IPS-20b (cell line): ENCODE measurements around the gene PJA2.

Source experiments
- H3K27ac ChIP-seq: one replicate; pipeline ENCODE4 v1.5.1; 2013; ENCODE audit warnings: low read length
- H3K27me3 ChIP-seq: 2 replicates; pipeline ENCODE4 v1.6.1; 2013; ENCODE audit warnings: mild to moderate bottlenecking, low read length, inconsistent platforms; ENCODE audit not compliant: insufficient read depth
- H3K36me3 ChIP-seq: 2 replicates; pipeline ENCODE4 v1.6.1; 2013; ENCODE audit warnings: low read depth, mild to moderate bottlenecking, inconsistent platforms, low read length, moderate library complexity; ENCODE audit not compliant: insufficient read depth
- H3K4me1 ChIP-seq: 2 replicates; pipeline ENCODE4 v1.6.1; 2013; ENCODE audit warnings: mild to moderate bottlenecking, control low read depth, inconsistent platforms, low read length, moderate library complexity; ENCODE audit not compliant: insufficient read depth
- H3K4me3 ChIP-seq: 2 replicates; pipeline ENCODE4 v1.5.1; 2013; ENCODE audit warnings: mild to moderate bottlenecking, low read length, inconsistent platforms
- H3K9ac ChIP-seq: 2 replicates; pipeline ENCODE4 v1.6.1; 2013; ENCODE audit warnings: low read depth, mild to moderate bottlenecking, inconsistent platforms, low read length, moderate library complexity
- H3K9me3 ChIP-seq: 2 replicates; pipeline ENCODE4 v1.6.1; 2013; ENCODE audit warnings: mild to moderate bottlenecking, low read depth, low read length, inconsistent platforms; ENCODE audit not compliant: insufficient read depth

The PJA2 gene, protein sequence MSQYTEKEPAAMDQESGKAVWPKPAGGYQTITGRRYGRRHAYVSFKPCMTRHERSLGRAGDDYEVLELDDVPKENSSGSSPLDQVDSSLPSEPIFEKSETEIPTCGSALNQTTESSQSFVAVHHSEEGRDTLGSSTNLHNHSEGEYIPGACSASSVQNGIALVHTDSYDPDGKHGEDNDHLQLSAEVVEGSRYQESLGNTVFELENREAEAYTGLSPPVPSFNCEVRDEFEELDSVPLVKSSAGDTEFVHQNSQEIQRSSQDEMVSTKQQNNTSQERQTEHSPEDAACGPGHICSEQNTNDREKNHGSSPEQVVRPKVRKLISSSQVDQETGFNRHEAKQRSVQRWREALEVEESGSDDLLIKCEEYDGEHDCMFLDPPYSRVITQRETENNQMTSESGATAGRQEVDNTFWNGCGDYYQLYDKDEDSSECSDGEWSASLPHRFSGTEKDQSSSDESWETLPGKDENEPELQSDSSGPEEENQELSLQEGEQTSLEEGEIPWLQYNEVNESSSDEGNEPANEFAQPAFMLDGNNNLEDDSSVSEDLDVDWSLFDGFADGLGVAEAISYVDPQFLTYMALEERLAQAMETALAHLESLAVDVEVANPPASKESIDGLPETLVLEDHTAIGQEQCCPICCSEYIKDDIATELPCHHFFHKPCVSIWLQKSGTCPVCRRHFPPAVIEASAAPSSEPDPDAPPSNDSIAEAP

DNA sequence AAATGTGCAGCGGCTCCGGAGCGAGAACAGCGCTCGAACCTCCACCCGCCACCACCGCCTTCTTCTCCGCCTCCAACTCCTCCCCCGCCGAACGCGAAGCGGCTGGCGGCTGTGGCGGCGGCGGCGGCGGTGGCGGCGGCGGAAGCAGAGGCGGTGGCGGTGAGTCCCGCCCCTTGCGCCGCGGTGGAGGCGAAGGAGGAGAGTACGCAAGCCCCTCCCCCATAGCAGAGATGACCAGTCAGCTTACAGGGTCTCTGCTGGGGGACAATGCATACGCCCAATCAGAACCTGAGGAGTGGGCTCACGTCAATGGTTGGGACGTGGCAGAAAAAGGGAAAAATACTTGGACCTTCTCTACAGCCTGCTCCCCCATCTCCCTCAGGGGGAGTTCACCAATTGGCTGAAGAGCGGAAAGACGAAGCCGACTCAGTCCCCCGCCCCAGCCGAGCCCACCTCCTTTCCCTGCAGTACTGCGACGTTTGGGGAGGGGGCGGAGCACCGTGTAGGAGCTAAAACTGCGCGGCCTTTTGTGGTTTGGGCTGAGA lies at the start of gene PJA2:
Gene PJA2 (minus strand): TSS at position 131 of the 545 bp plus-strand sequence. CDS start 26,541 bp downstream, outside the sequence.
- Histone ChIP-seq H3K9me3 (no peaks in the 10 kb centered on the region), H3K4me3 (peak within 1 kb of the TSS; percentile 95), H3K4me1 (peaks cover 35% of the 10 kb centered on the region)

DNA sequence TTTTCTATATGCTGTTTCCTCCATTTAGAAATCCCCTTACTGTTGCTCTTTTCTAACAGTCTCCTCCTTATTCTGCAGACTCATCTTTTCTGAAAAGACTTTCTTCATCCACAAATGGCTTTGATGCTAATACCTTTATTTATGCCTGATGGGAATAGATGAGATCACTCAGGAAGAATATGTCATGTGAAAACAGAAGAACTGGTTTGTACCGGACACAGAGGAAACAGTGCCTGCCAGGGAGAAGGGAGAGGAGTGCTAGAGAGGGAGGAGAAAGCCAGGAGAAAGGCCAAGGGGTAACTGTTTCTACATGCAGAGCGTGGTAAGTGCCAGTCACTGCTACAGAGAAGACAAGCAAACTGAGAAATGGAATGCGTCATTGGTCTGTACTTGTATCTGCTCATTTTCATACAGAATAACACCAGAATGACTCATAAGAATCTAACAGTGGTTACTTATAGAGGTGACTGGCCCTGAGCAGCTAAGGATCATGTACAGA lies 45.9 kb upstream of the PJA2 start:
- no peaks in the 10 kb centered on the region for H3K36me3 ChIP-seq
- no peak overlapping the region for H3K27ac ChIP-seq
- H3K4me1 ChIP-seq = no peaks in the 10 kb centered on the region; the same call in 1 of the 2 replicates
- no peak overlapping the region for H3K9ac ChIP-seq
- no peak overlapping the region for H3K4me3 ChIP-seq
- no peaks in the 10 kb centered on the region for H3K27me3 ChIP-seq
- H3K9me3 ChIP-seq = peaks cover 8% of the 10 kb centered on the region; the same call in 1 of the 2 replicates

More for the DNA sequence above, at the start of gene PJA2:
- peak within 1 kb of the TSS; percentile 87 for H3K9ac ChIP-seq
- peak within 1 kb of the TSS; percentile 68 for H3K27ac ChIP-seq
- H3K36me3 ChIP-seq = no peaks in the 10 kb centered on the region
- no peaks in the 10 kb centered on the region for H3K27me3 ChIP-seq

GRCh38 chr5:109454731-109455505 lies 45.1 kb upstream of the PJA2 start:
- Histone ChIP-seq H3K27me3 (no peaks in the 10 kb centered on the region), H3K27ac (no peak overlapping the region), H3K4me1 (no peaks in the 10 kb centered on the region; the same call in 1 of the 2 replicates), H3K36me3 (no peaks in the 10 kb centered on the region), H3K9me3 (peaks cover 8% of the 10 kb centered on the region; the same call in 1 of the 2 replicates), H3K4me3 (no peak overlapping the region), H3K9ac (no peak overlapping the region)

- H3K27me3 ChIP-seq = no peaks in the 10 kb centered on the region
- H3K4me3 ChIP-seq = no peak overlapping the region
- H3K9ac ChIP-seq = no peak overlapping the region
- peaks cover 8% of the 10 kb centered on the region; the same call in 1 of the 2 replicates for H3K9me3 ChIP-seq
- H3K4me1 ChIP-seq = no peaks in the 10 kb centered on the region; the same call in 1 of the 2 replicates
- H3K36me3 ChIP-seq = no peaks in the 10 kb centered on the region
- no peak overlapping the region for H3K27ac ChIP-seq
Observed at GRCh38 chr5:109453251-109453650, 43.5 kb upstream of the PJA2 start.

GRCh38 chr5:109452661-109453060 lies 42.9 kb upstream of the PJA2 start:
- Histone ChIP-seq H3K4me3 (no peak overlapping the region), H3K36me3 (no peaks in the 10 kb centered on the region), H3K27ac (no peak overlapping the region), H3K4me1 (no peaks in the 10 kb centered on the region; the same call in 1 of the 2 replicates), H3K9ac (no peak overlapping the region), H3K27me3 (no peaks in the 10 kb centered on the region), H3K9me3 (peaks cover 12% of the 10 kb centered on the region)

DNA sequence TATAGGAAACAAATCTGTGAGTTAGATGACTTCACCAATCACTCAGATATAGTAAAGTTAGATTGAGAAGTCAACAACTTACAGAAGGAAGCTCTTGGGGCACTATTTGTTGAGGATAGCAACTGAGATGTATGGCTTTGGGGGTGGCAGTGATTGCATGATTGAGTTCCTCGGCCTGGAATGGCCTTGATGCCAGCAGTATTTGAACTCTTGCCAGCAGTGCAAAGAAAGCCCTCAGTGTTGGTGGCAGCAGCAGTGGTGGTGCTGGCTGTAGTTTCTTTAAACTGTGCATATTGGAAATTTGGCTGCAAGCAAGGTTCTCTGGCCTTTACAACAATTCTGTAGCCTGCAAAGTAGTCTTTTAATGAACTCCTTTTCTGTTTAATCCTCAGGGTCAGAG lies 41.4 kb upstream of the PJA2 start:
- Histone ChIP-seq H3K36me3 (no peaks in the 10 kb centered on the region), H3K4me1 (no peaks in the 10 kb centered on the region; the same call in 1 of the 2 replicates), H3K9ac (no peak overlapping the region), H3K4me3 (no peak overlapping the region), H3K27me3 (no peaks in the 10 kb centered on the region), H3K27ac (no peak overlapping the region), H3K9me3 (peaks cover 12% of the 10 kb centered on the region)

GRCh38 chr5:109450129-109450877 lies 40.5 kb upstream of the PJA2 start:
- Histone ChIP-seq H3K4me1 (no peaks in the 10 kb centered on the region; the same call in 1 of the 2 replicates), H3K36me3 (no peaks in the 10 kb centered on the region), H3K9ac (peak overlapping the region; percentile 22; the same call in 1 of the 2 replicates), H3K27me3 (no peaks in the 10 kb centered on the region), H3K27ac (no peak overlapping the region), H3K9me3 (peaks cover 12% of the 10 kb centered on the region), H3K4me3 (peak overlapping the region; percentile 38; the same call in 1 of the 2 replicates)

- no peaks in the 10 kb centered on the region for H3K36me3 ChIP-seq
- H3K4me1 ChIP-seq = no peaks in the 10 kb centered on the region; the same call in 1 of the 2 replicates
- no peak overlapping the region for H3K9ac ChIP-seq
- H3K4me3 ChIP-seq = no peak overlapping the region
- H3K27ac ChIP-seq = no peak overlapping the region
- no peaks in the 10 kb centered on the region for H3K27me3 ChIP-seq
- peaks cover 12% of the 10 kb centered on the region for H3K9me3 ChIP-seq
Observed at GRCh38 chr5:109448838-109449237, 39.1 kb upstream of the PJA2 start.

DNA sequence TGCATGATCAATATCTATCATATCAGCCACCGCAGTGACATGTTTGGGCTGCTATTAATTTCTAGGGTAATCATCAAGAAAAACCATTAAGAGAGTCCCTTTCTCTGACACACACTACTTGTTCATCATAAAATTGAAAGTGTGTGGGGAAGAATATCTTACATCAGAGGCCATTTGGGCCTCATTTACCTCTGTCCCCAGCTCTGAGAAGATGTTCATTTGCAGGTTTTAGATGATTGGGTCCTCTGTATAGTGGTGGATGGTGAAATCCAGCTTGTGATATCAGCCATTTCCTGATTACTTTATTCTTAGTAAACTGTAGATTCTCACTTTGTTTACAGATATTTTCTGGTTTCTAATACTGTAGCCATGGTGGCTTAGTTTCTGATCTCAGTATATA lies 29.8 kb upstream of the PJA2 start:
- Histone ChIP-seq H3K4me3 (no peak overlapping the region), H3K27ac (no peak overlapping the region), H3K4me1 (no peaks in the 10 kb centered on the region), H3K9me3 (no peaks in the 10 kb centered on the region), H3K36me3 (no peaks in the 10 kb centered on the region), H3K27me3 (no peaks in the 10 kb centered on the region), H3K9ac (no peak overlapping the region)

- no peak overlapping the region for H3K9ac ChIP-seq
- no peak overlapping the region for H3K27ac ChIP-seq
- H3K4me1 ChIP-seq = no peaks in the 10 kb centered on the region; the same call in 1 of the 2 replicates
- H3K36me3 ChIP-seq = no peaks in the 10 kb centered on the region
- no peaks in the 10 kb centered on the region for H3K9me3 ChIP-seq
- no peaks in the 10 kb centered on the region for H3K27me3 ChIP-seq
- H3K4me3 ChIP-seq = no peak overlapping the region
Observed at GRCh38 chr5:109426075-109426474, 16.3 kb upstream of the PJA2 start.
